Natural killer cell (primary cell): ENCODE results near the gene NPAS3. TPM values are rescaled to one million over a fixed set of nuclear protein-coding genes. Genes with fewer than 3 reads are reported as not detected.

Source experiments
- ATAC-seq, 3 donors: fragments of 150-1000 bp in 2 of 3; fragments of 200-7000 bp in 1 of 3; cut with Tn5 transposase; 1 replicate in 1 of 3; 2 replicates in 2 of 3; pipeline ENCODE4 v1.10.0; 2021; ENCODE audit warnings: mild to moderate bottlenecking in 2 of 3, moderate library complexity in 2 of 3
- DNase-seq, 2 donors: peaks; one replicate each; pipeline versions ENCODE4 v3.0.0 to v3.0.0-alpha.2; 2013 to 2021; ENCODE audit warnings: mixed read lengths in 1 of 2
- H3K27ac ChIP-seq: one replicate; pipeline ENCODE4 v1.5.1; 2013; ENCODE audit warnings: mild to moderate bottlenecking, low read length
- H3K27me3 ChIP-seq: one replicate; pipeline ENCODE4 v1.6.1; 2013; ENCODE audit warnings: low read length; ENCODE audit not compliant: control insufficient read depth, insufficient read depth
- H3K36me3 ChIP-seq: one replicate; pipeline ENCODE4 v1.6.1; 2013; ENCODE audit warnings: low read length; ENCODE audit not compliant: control insufficient read depth, insufficient read depth
- H3K4me1 ChIP-seq: one replicate; pipeline ENCODE4 v1.6.1; 2013; ENCODE audit warnings: low read length; ENCODE audit not compliant: control insufficient read depth, insufficient read depth
- H3K4me3 ChIP-seq: one replicate; pipeline ENCODE4 v1.5.1; 2013; ENCODE audit warnings: low read length
- H3K9me3 ChIP-seq: one replicate; pipeline ENCODE4 v1.6.1; 2013; ENCODE audit warnings: low read length; ENCODE audit not compliant: control insufficient read depth, insufficient read depth
- H3K27ac Mint-ChIP-seq, 2 donors: one replicate each; pipeline ENCODE4 v1.8.0; 2022; ENCODE audit warnings: mild to moderate bottlenecking in 2 of 2, mixed read lengths in 2 of 2, moderate library complexity in 1 of 2
- H3K27me3 Mint-ChIP-seq, 2 donors: one replicate each; pipeline ENCODE4 v1.8.0; 2022; ENCODE audit warnings: low read depth in 2 of 2, mixed read lengths in 2 of 2
- H3K36me3 Mint-ChIP-seq: one replicate; pipeline ENCODE4 v1.8.0; 2022; ENCODE audit warnings: mixed read lengths
- H3K4me1 Mint-ChIP-seq, 2 donors: one replicate each; pipeline ENCODE4 v1.8.0; 2022; ENCODE audit warnings: mixed read lengths in 2 of 2
- H3K4me3 Mint-ChIP-seq: one replicate; pipeline ENCODE4 v1.8.0; 2022; ENCODE audit warnings: mild to moderate bottlenecking, moderate library complexity, mixed read lengths
- H3K9me3 Mint-ChIP-seq, 2 donors: one replicate each; pipeline ENCODE4 v1.8.0; 2022; ENCODE audit warnings: mixed read lengths in 2 of 2
- WGBS: methylation state at CpG from one replicate; pipeline ENCODE4 v1.1.7; 2013; ENCODE audit warnings: missing lambda C conversion rate; ENCODE audit not compliant: insufficient coverage; 5-methylcytosine and 5-hydroxymethylcytosine counted together
- intact Hi-C: fragments of 100-400 bp; cut with micrococcal nuclease; formaldehyde crosslinking; loops from one replicate; pipeline ENCODE4 v1.14.2; 2022
- total RNA-seq, 4 donors: library from RNA; stranded (reverse); fragments of 120-200 nt in 1 of 4; gene quantifications; one replicate each; pipeline versions ENCODE4 v1.2.3 to v1.2.4, GENCODE V29; 2013 to 2022
- TF ChIP-seq, protein P1 (sequence below): fragments of 200-600 bp; IDR thresholded peaks from one replicate; pipeline ENCODE4 v1.8.0; 2022; ENCODE audit warnings: antibody characterized with exemption

NPAS3 gene
- total RNA-seq, 3 donors from 2014 or later (not counting 1 experiment from before 2014, with no cell fraction given): not detected

DNA sequence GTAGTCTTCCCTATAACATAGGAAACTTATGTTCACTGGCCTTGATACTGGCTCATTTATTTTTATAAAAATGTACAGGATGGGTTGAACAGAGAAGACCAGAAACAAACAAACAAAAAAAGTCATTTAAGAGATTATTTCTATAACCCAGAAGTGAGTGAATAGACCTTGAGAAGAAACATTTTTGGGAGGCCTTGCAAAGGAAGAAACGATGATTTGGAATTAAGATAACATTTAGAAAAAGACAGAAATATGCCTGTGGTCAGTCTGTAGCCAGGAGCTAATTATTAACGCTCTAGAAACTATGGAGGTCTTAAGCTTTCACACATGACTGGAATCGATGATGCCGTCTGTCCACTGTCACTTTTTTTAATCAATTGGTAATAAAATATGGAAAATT, 748.2 kb downstream of the NPAS3 start:
- Mint-ChIP-seq H3K27ac (no peak overlapping the region), H3K4me1 (no peaks in the 10 kb centered on the region), H3K36me3 (no peaks in the 10 kb centered on the region), H3K27me3 (no peaks in the 10 kb centered on the region), H3K4me3 (no peak overlapping the region), H3K9me3 (peaks cover 0 to 2% of the 10 kb centered on the region in 2 donors)
- WGBS: 81% methylated on average over 3 of the region's 4 CpGs
- Histone ChIP-seq H3K36me3 (no peaks in the 10 kb centered on the region), H3K4me3 (no peak overlapping the region), H3K27me3 (no peaks in the 10 kb centered on the region), H3K4me1 (no peaks in the 10 kb centered on the region), H3K9me3 (no peaks in the 10 kb centered on the region), H3K27ac (no peak overlapping the region)
- ATAC-seq (no peak), DNase-seq (no peak)
- intact Hi-C loops: no loop called here
- TF ChIP-seq, protein P1, sequence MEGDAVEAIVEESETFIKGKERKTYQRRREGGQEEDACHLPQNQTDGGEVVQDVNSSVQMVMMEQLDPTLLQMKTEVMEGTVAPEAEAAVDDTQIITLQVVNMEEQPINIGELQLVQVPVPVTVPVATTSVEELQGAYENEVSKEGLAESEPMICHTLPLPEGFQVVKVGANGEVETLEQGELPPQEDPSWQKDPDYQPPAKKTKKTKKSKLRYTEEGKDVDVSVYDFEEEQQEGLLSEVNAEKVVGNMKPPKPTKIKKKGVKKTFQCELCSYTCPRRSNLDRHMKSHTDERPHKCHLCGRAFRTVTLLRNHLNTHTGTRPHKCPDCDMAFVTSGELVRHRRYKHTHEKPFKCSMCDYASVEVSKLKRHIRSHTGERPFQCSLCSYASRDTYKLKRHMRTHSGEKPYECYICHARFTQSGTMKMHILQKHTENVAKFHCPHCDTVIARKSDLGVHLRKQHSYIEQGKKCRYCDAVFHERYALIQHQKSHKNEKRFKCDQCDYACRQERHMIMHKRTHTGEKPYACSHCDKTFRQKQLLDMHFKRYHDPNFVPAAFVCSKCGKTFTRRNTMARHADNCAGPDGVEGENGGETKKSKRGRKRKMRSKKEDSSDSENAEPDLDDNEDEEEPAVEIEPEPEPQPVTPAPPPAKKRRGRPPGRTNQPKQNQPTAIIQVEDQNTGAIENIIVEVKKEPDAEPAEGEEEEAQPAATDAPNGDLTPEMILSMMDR: no peak

DNA sequence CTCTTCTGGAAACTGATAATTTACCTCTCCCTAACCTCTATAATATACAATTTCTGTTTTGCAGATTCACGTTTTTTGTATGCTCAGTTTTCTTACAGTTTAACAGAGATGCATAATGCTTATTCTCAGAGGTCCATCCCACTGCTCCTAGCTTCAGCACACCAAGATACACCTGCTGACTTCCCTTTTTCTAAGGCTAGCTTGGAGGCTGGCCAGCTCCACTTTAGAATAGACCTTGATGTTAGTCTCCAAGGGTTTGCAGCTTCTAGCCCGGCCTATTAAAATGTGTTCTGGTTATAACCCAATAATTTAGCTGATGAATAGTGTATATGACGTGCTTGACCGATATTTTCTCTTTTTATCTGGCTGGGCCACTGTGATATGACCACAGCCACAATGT, 751.0 kb downstream of the NPAS3 start:
- Histone ChIP-seq H3K27me3 (no peaks in the 10 kb centered on the region), H3K4me3 (no peak overlapping the region), H3K27ac (no peak overlapping the region), H3K9me3 (no peaks in the 10 kb centered on the region), H3K36me3 (no peaks in the 10 kb centered on the region), H3K4me1 (no peaks in the 10 kb centered on the region)
- WGBS: 81% methylated on average over 4 of the region's 4 CpGs
- Mint-ChIP-seq H3K4me1 (no peaks in the 10 kb centered on the region), H3K27me3 (no peaks in the 10 kb centered on the region), H3K9me3 (peaks cover 0 to 2% of the 10 kb centered on the region in 2 donors), H3K27ac (no peak overlapping the region), H3K4me3 (no peak overlapping the region), H3K36me3 (no peaks in the 10 kb centered on the region)
- no peak for DNase-seq
- TF ChIP-seq, protein P1: no peak
- intact Hi-C loops: no loop called here
- ATAC-seq: no peak

DNA sequence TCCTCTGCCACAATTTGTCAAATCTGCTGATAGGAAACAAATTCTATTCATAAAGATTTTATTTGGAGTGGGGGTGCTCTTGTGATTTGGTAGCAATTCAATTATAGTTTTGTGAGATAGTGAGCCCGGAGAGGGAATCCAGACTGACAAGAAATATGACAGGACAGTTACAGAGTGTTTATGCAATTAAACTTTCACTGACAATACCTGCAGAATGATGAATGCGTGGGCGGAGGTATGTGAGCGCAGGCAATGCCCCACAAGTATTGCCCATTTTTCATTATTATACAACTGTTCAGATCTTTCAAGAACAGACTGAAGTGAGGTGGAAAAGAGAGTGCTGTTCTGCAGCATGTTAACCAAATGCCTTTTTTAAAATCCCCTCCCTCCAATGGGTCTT, 753.2 kb downstream of the NPAS3 start:
- no peak overlapping the region for H3K27ac Mint-ChIP-seq
- Histone ChIP-seq H3K27me3 (no peaks in the 10 kb centered on the region), H3K4me1 (no peaks in the 10 kb centered on the region), H3K36me3 (no peaks in the 10 kb centered on the region), H3K4me3 (no peak overlapping the region), H3K27ac (no peak overlapping the region), H3K9me3 (no peaks in the 10 kb centered on the region)
- H3K4me3 Mint-ChIP-seq: no peak overlapping the region
- DNase-seq (no peak), ATAC-seq (no peak)
- no peaks in the 10 kb centered on the region for H3K9me3 Mint-ChIP-seq
- TF ChIP-seq, protein P1: no peak
- intact Hi-C loops: no loop called here
- WGBS: 93% methylated on average over 4 of the region's 4 CpGs
- no peaks in the 10 kb centered on the region for H3K27me3 Mint-ChIP-seq
- H3K36me3 Mint-ChIP-seq: no peaks in the 10 kb centered on the region
- no peaks in the 10 kb centered on the region for H3K4me1 Mint-ChIP-seq

DNA sequence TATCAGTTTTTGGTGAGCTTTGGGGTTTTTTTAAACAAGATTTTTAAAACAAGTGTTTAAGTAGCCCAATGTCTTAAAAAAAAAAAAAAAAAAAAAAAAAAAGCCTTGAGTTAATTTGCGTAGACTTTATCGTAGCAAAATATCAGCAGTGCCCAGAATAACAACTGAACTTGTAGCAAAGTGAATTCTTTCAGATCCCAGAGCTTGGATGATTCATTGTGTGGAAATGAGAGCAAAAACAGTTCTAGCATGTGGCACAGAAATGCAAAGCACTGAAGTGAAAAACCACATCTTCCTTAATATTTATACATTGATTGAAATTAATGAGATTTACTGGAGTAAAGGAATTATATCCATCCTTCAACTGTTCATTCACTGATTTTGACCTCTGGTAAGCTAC, 754.1 kb downstream of the NPAS3 start:
- H3K9me3 ChIP-seq: no peaks in the 10 kb centered on the region
- H3K27ac ChIP-seq: no peak overlapping the region
- Mint-ChIP-seq H3K4me3 (no peak overlapping the region), H3K9me3 (no peaks in the 10 kb centered on the region), H3K27ac (no peak overlapping the region), H3K4me1 (no peaks in the 10 kb centered on the region), H3K27me3 (no peaks in the 10 kb centered on the region), H3K36me3 (no peaks in the 10 kb centered on the region)
- H3K4me3 ChIP-seq: no peak overlapping the region
- H3K27me3 ChIP-seq: no peaks in the 10 kb centered on the region
- 95% methylated on average over 2 of the region's 2 CpGs for WGBS
- ATAC-seq (no peak), DNase-seq (no peak)
- H3K36me3 ChIP-seq: no peaks in the 10 kb centered on the region
- TF ChIP-seq, protein P1: no peak
- intact Hi-C loops: no loop called here
- H3K4me1 ChIP-seq: no peaks in the 10 kb centered on the region
